ENCODE data around the gene TTC17. TPM values are rescaled to one million over a fixed set of nuclear protein-coding genes. Genes with fewer than 3 reads are reported as not detected.
"Not testable (repeated sequence)": the region's sequence is repeated elsewhere in the genome, so short reads cannot be mapped to it uniquely, and the experiment has no call there.

The TTC17 gene
- total RNA-seq, 1 donor from 2014 or later = 31.3 TPM

- intact Hi-C loops (cut with DNase I) = no loop called here
- DNase-seq (ENCODE audit: missing footprints) = no peak
- no peak for ATAC-seq
These were observed 17.9 kb downstream of the TTC17 start for GRCh38 chr11:43376594-43376993.

GRCh38 chr11:43377389-43377788 is 18.7 kb downstream of the TTC17 start:
- ATAC-seq (no peak), DNase-seq (ENCODE audit: missing footprints) (no peak)
- intact Hi-C loops (cut with DNase I) = no loop called here

- no peak for ATAC-seq
- DNase-seq (ENCODE audit: missing footprints) = no peak
- intact Hi-C loops (cut with DNase I) = no loop called here
These were observed 20.2 kb downstream of the TTC17 start for GRCh38 chr11:43378897-43379296.

- DNase-seq (ENCODE audit: missing footprints) (no peak), ATAC-seq (no peak)
- intact Hi-C loops (cut with DNase I) = no loop called here
These were observed 23.1 kb downstream of the TTC17 start for GRCh38 chr11:43381802-43382201.

GRCh38 chr11:43382614-43383013 is 23.9 kb downstream of the TTC17 start:
- no peak for DNase-seq (ENCODE audit: missing footprints)
- ATAC-seq = no peak
- intact Hi-C loops (cut with DNase I) = no loop called here

GRCh38 chr11:43384393-43384792 is 25.7 kb downstream of the TTC17 start:
- ATAC-seq (no peak), DNase-seq (ENCODE audit: missing footprints) (no peak)
- intact Hi-C loops (cut with DNase I) = no loop called here

- DNase-seq (ENCODE audit: missing footprints) (no peak), ATAC-seq (no peak)
- intact Hi-C loops (cut with DNase I) = no loop called here
These were observed 34.0 kb downstream of the TTC17 start for GRCh38 chr11:43392713-43393112.

- DNase-seq (ENCODE audit: missing footprints) (no peak), ATAC-seq (peak; percentile 46)
- intact Hi-C loops (cut with DNase I) = no loop called here
These were observed 35.1 kb downstream of the TTC17 start for GRCh38 chr11:43393765-43394355.

GRCh38 chr11:43396617-43397016 is 37.9 kb downstream of the TTC17 start:
- intact Hi-C loops (cut with DNase I) = no loop called here
- ATAC-seq (no peak), DNase-seq (ENCODE audit: missing footprints) (no peak)

GRCh38 chr11:43397251-43397650 is 38.5 kb downstream of the TTC17 start:
- intact Hi-C loops (cut with DNase I) = no loop called here
- ATAC-seq (no peak), DNase-seq (ENCODE audit: missing footprints) (no peak)

GRCh38 chr11:43399983-43400630 is 41.4 kb downstream of the TTC17 start:
- no peak for ATAC-seq
- no peak for DNase-seq (ENCODE audit: missing footprints)
- intact Hi-C loops (cut with DNase I) = no loop called here

- ATAC-seq (no peak), DNase-seq (ENCODE audit: missing footprints) (no peak)
- intact Hi-C loops (cut with DNase I) = no loop called here
These were observed 42.5 kb downstream of the TTC17 start for GRCh38 chr11:43401252-43401651.

GRCh38 chr11:43401811-43402210 is 43.1 kb downstream of the TTC17 start:
- ATAC-seq; DNase-seq (ENCODE audit: missing footprints); intact Hi-C loops (cut with DNase I): not testable (repeated sequence)

- intact Hi-C loops (cut with DNase I) = no loop called here
- DNase-seq (ENCODE audit: missing footprints) (no peak), ATAC-seq (no peak)
These were observed 44.9 kb downstream of the TTC17 start for GRCh38 chr11:43403357-43404231.

GRCh38 chr11:43404406-43404805 is 45.7 kb downstream of the TTC17 start:
- DNase-seq (ENCODE audit: missing footprints) (no peak), ATAC-seq (no peak)
- intact Hi-C loops (cut with DNase I) = no loop called here

GRCh38 chr11:43404836-43405479 is 46.2 kb downstream of the TTC17 start:
- ATAC-seq (no peak), DNase-seq (ENCODE audit: missing footprints) (no peak)
- intact Hi-C loops (cut with DNase I) = no loop called here

GRCh38 chr11:43408277-43408676 is 49.6 kb downstream of the TTC17 start:
- no peak for DNase-seq (ENCODE audit: missing footprints)
- ATAC-seq = no peak
- intact Hi-C loops (cut with DNase I) = no loop called here

- intact Hi-C loops (cut with DNase I) = loop anchor here (10.0 kb wide), 1 partner anchor 76 kb away; no protein-coding TSS in a partner anchor
- DNase-seq (ENCODE audit: missing footprints) (no peak), ATAC-seq (no peak)
These were observed 51.7 kb downstream of the TTC17 start for GRCh38 chr11:43410394-43410793.

GRCh38 chr11:43418197-43418596 is 59.5 kb downstream of the TTC17 start:
- ATAC-seq = no peak
- intact Hi-C loops (cut with DNase I) = loop anchor here (10.0 kb wide), 1 partner anchor 83 kb away; no protein-coding TSS in a partner anchor
- no peak for DNase-seq (ENCODE audit: missing footprints)
